ENCODE data around the gene LRP8.
A peak's percentile ranks its signal among the peaks of the same experiment; 100 is the strongest.

LRP8 gene

DNA sequence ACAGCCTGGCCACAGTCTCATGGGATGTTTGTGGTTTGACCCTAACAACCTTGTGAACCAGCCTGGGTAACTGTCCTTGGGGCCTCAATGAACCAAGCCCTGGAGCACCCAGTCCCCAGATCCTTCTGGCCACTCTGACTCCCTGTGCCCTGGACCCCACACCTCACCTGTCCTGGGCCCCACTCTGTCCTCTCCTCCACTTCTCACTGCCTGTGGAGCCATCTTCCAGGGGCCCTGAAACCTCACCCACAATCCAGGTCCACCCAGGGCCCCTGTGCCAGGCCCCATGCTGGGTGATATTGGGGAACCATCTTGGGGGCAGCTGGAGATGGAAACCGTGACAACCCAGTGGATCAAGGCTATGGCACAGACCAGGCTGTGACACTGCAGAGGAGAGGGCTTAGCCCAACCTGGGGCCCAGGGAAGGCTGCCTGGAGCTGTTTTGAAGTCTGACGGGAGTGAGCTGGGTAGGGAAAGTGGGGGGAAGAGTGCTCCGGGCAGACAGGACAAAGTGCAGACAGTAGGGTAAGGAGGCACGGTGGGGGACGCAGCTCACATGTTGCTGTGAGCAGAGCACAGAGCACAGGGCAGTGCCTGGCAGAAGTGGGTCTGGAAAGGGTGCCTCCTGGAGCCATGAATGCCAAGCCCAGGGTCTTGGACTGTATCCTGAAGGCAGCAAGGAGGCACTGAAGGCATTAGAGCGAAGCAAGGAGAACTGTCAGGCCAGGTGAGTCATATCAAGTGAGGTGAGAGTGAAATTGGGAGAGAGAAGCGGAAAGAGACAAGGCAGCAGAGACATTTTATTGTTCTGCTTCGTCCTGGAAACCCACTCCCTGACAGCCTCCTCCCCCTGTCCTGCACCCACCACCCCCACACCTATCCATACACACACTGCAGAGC, 12.1 kb upstream of the LRP8 start:
- DNase-seq (ENCODE audit: low spot score) = no peak

DNA sequence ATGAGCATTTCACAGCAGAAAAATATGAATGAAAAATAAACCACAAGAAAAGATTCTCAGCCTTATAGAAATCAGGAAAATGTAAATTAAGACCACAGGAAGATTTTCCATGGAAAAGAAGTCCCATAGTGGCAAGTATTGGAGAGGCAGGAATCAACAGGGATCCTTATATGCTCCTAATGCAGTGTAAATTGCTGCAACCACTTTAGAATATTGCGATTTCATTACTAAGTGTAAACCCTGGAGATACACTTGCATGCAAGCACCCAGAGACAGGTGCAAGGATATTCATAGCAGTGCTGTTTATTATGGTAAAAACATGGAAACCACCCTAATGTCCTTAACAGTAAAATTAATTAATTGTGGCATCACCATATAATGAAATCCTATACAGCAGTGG, 10.6 kb upstream of the LRP8 start:
- DNase-seq (ENCODE audit: low spot score) = no peak

DNA sequence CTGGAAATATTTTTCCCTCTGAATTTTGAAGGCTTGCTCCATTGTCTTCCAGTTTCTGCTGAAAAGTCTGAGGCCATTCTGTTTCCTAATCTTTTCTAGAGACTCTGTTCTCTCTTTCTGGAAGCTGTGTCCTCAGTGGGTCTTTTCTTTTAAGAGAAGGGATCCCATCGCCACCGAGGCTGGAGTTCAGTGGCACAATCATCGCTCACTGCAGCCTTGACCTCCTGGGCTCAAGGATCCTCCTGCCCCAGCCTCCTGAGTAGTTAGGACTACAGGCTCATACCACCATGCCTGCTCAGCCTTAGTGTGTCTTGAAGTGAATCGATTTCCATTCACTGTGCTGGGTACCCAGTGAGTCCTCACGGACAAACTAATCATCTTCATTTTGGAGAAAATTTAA, 9.6 kb upstream of the LRP8 start:
- no peak for DNase-seq (ENCODE audit: low spot score)

DNA sequence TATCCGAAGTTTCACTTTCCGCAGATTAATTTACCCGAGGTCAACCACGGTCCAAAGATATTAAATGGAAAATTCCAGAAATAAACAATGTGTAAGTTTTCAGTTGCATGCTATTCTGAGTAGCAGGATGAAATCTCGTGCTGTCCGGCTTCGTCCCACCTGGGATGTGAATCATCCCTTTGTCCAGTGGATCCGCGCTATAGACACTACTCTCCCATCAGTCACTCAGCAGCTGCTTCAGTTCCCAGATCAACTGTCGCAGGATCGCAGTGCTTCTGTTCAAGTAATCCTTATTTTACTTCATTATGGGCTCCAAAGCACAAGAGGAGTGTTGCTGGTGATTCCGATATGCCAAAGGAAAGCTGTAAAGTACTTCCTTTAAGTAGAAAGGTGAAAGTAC, 8.3 kb upstream of the LRP8 start:
- no peak for DNase-seq (ENCODE audit: low spot score)

DNA sequence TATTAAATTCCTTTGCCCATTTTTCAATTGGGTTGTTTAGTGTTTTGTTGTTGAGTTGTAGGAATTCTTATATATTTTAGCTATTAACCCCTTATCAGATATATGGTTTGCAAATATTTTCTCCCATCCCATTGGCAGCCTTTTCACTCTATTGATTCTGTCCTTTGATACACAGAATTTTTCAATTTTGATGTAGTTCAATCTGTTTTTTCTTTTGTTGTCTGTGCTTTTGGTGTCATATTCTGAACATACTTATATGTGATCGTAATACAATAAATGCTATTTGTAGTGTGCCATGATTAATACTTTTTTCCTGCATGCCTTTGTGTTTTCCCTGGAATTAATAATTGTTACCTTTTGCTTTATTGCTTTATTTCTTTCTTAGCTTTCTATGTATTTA, 7.8 kb upstream of the LRP8 start:
- no peak for DNase-seq (ENCODE audit: low spot score)

DNA sequence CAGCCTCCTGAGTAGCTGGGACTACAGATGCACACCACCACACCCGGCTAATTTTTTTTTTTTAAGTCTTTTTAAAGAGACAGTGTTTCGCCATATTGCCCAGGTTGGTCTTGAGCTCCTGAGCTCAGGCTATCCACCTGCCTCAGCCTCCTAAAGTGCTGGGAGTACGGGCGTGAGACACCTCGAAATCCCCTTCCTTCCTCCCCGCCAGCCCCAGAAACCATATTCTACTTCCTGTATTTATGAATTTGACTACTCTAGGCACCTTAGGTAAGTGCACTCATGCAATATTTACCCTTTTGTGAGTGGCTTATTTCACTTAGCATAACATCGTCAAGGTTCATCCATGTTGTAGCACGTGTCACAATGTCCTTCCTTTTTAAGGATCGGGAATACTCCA, 6.9 kb upstream of the LRP8 start:
- DNase-seq (ENCODE audit: low spot score) = no peak

DNA sequence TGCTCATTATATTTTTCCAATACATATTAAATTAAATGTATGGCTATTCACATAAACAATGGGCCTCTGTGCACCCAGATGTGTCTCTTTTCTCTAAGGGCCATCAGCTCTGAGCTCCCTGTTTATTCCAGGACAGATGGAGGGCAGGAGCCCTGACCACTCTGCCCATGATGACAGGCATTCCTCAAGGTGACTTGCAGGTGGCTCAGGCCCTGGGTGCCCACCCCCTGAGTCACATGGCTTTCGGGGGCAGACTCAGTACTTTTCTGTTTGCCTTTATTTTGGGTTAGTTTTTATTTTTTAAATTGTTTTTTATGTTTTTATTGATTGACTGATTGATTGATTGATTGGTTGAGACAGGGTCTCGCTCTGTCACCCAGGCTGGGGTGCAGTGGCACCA, 6.4 kb upstream of the LRP8 start:
- DNase-seq (ENCODE audit: low spot score) = no peak

DNA sequence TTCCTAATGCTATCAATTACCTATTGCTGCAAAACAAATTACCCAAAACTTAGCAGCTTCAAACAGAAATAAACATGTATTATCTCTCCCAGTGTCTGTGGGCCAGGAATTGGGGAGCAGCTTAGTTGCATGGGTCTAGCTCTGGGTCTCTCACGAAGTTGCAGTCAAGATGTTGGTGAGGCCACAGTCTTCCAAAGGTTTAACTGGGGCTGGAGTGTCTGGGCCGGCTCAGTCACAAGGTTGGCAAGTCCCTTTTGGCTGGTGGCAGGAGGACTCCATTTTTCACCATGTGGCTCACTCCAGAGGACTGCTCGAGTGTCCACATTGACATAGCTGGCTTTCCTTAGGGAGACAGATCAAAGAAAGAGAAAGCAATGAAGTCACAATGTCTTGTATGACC, 5.0 kb upstream of the LRP8 start:
- DNase-seq (ENCODE audit: low spot score) = no peak

DNA sequence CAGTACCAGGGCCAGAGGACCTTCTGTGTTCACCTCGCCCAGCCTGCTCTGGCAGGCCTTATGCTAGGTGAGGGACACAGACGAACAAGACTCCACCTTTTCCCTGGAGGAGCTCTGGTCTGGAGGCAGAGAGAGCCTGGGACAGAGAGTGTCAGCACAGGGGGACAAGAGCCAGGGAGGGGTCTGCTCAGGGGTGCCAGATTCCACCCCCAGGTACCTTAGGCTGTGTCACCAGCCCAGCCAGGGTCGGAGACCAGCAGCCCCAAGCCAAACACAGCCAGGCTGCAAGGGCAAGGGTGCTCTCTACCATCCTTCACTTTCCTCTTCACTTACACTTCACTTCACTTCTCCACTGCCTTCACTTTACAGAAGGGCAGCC, 4.3 kb upstream of the LRP8 start:
- no peak for DNase-seq (ENCODE audit: low spot score)

DNA sequence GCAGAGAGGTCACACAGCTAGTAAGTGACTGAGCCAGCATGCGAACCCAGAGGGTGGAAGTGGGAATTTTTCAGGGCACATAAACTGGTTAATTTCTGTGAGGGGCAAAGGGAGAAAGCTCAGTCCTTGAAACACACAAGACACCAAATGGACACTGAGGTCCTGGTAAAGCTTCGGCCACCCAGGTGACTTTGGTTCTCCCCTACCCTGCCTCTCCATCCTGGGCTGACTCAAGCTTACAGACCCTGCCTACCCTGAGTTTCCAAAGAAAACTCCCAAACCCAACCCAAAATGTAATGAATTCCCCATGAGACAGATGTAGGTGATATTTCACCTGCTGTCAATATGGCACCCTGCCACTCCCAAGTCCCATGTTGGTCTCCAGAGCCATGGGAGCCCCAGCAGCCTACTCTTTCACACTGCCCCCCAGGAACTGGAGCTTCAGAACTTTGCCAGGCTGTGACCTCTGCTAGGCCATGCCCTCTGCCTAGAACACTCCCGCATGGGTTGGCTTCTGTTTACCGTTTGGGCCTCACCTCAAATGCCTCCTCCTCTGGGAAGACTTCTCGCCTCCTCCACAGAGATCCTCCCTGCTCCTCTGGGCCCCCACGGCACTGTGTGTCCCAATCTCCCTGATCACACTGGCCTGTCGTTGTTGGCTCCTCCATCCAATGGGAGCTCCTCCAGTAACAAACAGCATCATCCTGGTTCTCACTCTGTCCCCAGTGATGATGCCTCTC, 3.7 kb upstream of the LRP8 start:
- no peak for DNase-seq (ENCODE audit: low spot score)

DNA sequence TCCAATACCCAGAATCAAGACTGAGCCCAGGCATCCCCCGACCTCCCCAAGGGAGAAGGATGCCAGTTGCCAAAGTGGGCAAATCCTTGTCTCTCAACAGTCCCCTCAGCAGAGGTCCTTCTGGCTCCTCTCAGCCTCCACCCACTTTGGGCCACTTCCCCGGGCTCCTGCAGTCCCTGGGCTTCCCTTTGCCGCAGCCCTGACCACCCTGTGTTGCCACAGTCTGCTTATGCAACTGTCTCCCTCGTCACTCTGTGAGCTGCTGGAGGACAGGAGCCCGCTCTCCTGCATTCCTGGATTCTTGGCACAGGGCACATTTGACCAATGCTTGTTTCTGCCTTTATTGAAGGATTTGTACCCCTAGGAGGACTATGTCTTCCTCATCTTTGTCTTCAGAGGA, 2.9 kb upstream of the LRP8 start:
- DNase-seq (ENCODE audit: low spot score) = no peak

DNA sequence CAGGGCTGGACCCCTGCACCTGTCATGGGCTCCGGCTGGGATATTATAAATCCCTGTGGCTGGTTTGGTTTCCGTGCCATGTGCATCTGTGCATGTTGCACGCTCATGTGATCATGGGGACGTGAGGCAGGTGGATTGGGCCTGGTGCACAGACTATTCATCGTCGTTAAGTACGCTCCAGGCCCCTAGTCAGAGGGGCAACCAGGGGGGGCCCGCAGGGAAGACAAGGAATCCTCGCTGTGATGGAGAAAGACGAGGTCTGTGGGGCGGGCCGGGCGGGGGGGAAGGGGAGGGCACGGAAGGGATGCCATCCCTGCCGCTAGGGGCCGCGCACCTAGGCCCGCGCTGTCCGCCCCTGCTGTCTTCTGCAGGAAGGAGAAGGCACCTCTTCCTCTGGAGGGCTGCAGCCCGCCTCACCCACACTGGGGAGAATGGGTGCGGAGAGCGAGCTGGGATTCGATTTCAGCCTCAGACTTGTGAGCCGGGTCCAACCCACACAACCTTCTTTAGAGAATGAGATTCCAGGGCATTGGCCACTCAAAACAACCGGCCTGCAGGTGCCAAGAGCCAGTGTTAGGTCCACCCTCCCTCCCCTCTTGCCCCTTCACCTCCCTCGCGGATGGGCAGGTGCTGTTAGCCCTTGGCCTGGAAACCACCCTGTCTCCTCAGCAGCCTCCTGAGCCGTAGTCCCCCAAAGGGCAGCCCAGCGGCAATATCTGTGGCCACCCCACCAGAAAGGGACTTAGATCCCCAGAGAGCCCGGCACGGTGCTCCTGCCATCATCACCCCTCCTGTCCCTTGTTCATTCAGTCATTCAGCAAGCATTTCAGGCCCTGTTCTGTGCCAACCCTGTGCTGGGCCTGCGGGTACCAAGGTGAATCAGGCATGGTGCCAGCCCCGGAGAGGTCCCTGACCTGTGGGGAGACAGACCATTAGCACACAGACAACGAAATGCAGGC, 950 bp upstream of the LRP8 start:
- DNase-seq (ENCODE audit: low spot score) = no peak

DNA sequence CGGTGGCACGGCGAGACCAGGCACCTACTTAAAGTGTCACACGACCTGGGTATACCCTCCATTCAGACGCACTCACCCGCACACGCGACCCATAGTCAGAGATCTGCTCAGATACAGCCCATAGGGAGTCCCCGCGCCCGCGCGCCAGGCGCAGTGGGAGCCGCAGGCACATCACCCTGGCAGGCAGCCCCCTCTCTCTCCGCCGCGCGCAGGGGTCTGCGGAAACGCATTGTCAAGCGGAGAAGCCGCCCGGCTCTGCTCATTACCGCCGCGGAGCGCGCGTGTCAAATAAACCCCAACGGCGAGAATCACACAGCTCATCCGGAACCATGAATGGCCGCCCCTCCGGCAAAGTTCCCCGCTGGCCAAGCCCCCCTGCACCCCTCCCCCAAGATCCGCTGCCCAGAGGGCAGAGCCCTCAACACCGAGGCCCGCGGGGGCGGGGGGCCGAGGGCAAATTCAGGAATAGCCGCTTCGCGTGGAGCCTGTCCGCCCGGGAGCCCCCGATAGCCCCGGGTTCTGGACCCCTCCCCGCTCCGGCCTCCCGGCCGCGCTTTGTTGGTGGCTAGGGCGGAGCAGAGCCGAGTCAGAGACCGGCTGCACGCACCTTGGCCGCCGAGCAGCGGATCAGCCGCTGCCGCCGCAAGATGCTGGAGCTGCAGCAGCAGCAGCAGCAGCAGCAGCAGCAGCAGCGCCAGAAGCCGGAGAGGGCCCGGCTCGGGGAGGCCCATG, 522 bp downstream of the LRP8 start:
- DNase-seq (ENCODE audit: low spot score) = peak; percentile 26

DNA sequence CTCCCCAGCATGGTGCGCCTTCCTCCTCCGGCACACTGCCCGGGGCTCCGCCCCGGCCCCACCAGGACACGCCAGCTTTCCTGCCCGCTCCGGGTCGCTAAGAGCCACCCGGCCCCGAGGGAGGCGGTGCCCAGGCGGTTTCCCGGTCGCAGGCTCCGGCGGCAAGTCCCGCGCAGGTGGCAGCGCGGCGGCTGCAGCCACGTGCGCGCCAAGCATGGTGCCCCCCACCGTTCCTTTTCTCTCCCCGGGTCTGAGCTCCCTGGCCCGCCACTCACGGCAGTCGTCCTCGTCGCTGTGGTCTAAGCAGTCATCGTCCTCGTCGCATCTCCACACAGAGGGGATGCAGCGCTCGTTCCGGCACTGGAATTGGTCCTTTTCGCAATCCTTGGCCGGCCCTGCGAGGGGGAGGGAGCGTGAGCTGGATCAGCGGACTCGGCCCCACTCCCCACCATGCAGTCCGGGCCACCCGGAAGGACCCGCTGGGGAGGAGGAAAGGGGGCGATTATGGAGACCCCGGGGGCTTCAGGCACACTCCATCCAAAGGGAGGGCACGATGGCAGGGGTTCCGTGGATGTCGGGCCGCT, 1.2 kb downstream of the LRP8 start:
- DNase-seq (ENCODE audit: low spot score) = no peak

DNA sequence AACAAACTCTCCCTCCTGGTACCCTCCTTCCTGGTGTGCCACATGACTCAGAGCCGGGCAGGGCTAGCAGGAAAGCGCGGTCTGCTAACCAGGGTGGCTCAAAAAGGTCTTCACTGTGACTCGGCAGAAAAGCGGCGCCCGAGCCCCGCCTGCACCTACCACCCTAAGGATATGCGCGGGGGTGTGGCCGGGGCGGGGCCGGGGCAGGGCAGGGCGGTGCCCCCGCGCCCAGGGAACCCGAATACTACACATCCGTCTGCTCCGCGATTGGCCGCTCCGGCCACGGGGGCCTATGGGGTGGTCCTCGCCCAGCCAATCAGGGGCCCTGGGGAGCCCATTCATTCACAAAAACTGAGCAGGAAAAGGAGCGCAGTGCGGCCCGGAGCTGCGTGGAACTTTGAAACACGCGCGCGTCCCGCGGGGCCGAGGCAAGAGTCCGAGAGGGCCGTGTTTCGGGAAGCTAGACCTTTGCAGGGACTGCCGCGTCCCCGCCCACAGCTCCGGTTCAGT, 1.7 kb downstream of the LRP8 start:
- DNase-seq (ENCODE audit: low spot score) = peak; percentile 74

DNA sequence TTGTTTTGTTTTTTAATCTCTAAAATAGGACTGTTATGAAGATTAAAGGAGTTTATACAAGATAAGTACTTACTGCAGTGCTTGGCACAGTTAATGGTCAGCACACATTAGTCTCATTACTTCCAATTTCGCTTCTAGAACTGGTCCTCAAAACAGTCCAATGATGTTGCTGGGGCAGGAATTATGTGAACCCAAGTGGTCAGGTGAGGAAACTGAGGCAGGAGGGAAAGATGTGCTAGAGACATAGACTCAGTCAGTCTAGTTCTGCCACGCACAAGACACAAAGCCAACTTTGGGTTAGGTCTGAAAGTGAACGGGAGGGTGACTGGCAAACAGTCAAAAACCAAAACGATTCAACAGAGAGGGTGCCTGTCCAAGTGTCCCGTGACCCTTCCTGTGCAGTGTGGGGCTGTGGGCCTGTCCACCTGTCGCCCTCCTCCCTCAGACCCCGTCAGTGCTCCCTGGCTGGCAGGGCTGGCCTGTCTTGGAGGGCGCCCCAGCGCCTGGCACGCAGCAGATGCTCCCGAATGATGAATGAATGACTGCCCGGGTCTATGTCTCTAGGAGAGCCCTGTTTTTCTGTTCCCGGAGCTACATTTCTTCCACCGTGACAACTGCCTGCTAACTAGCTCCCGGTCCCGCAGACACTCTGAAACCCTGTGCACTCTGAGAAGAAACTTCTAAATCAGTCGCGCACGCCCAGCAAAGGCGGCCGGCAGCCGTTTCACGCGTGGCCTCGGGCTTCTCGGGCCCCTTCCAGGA, 2.4 kb downstream of the LRP8 start:
- no peak for DNase-seq (ENCODE audit: low spot score)

DNA sequence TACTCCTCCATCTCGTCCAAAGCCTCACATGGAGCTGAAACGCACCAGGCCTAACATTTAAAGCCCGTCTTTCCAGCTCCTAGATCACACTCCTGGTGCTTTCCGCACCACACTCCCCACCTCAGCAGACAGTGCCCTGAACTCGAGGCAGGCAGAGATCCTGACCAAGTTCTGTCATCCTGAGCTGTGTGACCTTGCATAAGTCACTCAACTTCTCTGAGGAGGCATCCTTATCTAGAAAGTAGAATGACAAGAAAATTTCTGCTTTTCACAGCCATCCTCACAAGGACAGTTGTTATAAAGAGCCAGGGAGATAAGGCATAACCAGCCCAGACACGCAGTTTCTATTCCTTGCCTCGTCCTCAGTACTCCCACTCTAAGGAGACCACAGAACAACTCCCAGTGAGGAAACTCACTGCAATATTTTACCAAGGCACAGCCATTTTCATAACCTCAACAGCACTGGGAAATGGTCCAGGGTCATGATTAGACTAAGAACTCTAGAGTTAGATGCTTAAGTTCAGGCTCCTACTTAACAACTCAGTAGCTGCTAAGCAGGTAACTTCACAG, 3.1 kb downstream of the LRP8 start:
- DNase-seq (ENCODE audit: low spot score) = no peak

DNA sequence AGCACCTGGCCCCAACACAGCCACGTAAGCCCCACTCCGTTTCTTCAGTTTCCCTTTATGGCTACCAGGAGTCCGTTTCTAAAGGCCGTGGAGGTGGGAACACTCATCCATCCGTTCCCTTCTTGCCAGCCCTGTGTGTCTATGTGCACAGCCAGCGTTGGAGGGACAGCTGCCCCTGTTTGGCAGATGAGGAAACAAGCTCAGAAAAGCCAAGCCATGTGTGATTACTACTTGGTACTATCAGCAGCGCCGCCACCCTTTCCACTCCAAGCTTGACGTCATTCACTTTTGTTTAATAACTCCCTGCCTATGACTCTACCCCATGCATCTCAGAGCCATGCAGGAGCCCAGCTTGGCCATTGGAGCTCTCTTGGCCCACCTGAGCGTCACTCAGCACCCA, 3.5 kb downstream of the LRP8 start:
- DNase-seq (ENCODE audit: low spot score) = peak; percentile 45

DNA sequence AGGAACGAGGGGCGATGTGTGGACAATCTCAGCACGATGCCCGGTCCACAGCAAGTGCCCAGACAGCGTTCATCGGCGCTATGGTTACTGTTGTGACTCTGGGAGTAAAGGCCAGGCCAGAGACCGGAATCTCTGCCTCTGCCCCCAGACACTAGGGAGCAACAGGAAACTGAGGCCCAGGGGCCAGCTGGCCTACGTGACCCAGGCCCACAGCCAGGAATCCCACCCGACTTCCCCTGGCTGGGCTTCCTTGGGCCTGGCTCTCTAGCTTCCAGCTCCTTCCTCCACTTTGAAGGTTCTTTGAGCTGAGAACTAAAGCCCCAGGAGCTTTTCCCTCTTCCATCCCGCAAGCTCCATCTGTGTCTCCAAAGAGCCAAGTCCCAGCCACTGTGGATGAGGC, 4.6 kb downstream of the LRP8 start:
- no peak for DNase-seq (ENCODE audit: low spot score)

All from Ammon's horn (tissue), 1 donor.